ENCODE measurements around the gene TXK.

GRCh38 chr4:48173056-48173991, 39.3 kb upstream of the TXK start:
- TF ChIP-seq, protein P1, sequence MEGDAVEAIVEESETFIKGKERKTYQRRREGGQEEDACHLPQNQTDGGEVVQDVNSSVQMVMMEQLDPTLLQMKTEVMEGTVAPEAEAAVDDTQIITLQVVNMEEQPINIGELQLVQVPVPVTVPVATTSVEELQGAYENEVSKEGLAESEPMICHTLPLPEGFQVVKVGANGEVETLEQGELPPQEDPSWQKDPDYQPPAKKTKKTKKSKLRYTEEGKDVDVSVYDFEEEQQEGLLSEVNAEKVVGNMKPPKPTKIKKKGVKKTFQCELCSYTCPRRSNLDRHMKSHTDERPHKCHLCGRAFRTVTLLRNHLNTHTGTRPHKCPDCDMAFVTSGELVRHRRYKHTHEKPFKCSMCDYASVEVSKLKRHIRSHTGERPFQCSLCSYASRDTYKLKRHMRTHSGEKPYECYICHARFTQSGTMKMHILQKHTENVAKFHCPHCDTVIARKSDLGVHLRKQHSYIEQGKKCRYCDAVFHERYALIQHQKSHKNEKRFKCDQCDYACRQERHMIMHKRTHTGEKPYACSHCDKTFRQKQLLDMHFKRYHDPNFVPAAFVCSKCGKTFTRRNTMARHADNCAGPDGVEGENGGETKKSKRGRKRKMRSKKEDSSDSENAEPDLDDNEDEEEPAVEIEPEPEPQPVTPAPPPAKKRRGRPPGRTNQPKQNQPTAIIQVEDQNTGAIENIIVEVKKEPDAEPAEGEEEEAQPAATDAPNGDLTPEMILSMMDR (IDR thresholded peaks at IDR 0.05; ENCODE audit: low read depth, low read length) = no peak
- TF ChIP-seq POLR2A (IDR thresholded peaks at IDR 0.05; ENCODE audit: extremely low read depth, insufficient read length) (no peak), MYC (IDR thresholded peaks at IDR 0.05; ENCODE audit: low read depth, low read length) (no peak)
- TF ChIP-seq, protein P2, sequence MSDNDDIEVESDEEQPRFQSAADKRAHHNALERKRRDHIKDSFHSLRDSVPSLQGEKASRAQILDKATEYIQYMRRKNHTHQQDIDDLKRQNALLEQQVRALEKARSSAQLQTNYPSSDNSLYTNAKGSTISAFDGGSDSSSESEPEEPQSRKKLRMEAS (IDR thresholded peaks at IDR 0.05; ENCODE audit: low read depth, low read length) = no peak
